Measurements from ENCODE around the gene ZEB1. TPM values are rescaled to one million over a fixed set of nuclear protein-coding genes. Genes with fewer than 3 reads are reported as not detected.

ZEB1 gene
- total RNA-seq, 1 donor from 2014 or later: 67.3 TPM

- Histone ChIP-seq H3K27me3 (ENCODE audit: control insufficient read depth in 3 of 3, insufficient read depth in 3 of 3, low read length in 3 of 3) (no peaks in the 10 kb centered on the region), H3K36me3 (ENCODE audit: control insufficient read depth in 3 of 3, insufficient read depth in 3 of 3, low read length in 3 of 3) (peaks cover 20 to 33% (median 26%) of the 10 kb centered on the region in 3 donors), H3K27ac (ENCODE audit: low read depth, low read length) (no peak overlapping the region), H3K9me3 (ENCODE audit: control insufficient read depth in 3 of 3, low read length in 3 of 3) (peaks cover 0 to 3% (median 0%) of the 10 kb centered on the region in 3 donors), H3K4me3 (ENCODE audit: low read length in 3 of 3) (no peak overlapping the region), H3K4me1 (ENCODE audit: control insufficient read depth in 3 of 3, insufficient read depth in 3 of 3, low read length in 3 of 3) (no peaks in the 10 kb centered on the region), H3K9ac (ENCODE audit: low read depth in 1 of 3, low read length in 3 of 3) (no peak overlapping the region)
Measured at GRCh38 chr10:31467791-31468535, 148.9 kb downstream of the ZEB1 start.

DNA sequence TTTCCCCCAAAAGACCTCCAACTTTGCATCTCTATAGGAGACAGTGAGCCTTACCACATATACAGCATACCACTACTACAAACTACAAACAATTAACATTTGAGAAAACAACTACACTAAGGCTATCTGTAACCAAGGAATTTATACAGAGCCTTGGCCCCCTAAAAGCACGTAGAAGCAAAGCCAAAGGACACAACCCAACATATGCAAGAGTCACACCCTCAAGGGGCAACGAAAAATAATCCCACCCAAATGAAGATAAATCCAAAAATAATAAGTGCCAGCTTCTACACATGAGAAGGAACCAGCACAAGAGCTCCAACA is 149.5 kb downstream of the ZEB1 start:
- Histone ChIP-seq H3K9ac (ENCODE audit: low read depth in 1 of 3, low read length in 3 of 3) (no peak overlapping the region), H3K4me1 (ENCODE audit: control insufficient read depth in 3 of 3, insufficient read depth in 3 of 3, low read length in 3 of 3) (no peaks in the 10 kb centered on the region), H3K27ac (ENCODE audit: low read depth, low read length) (no peak overlapping the region), H3K36me3 (ENCODE audit: control insufficient read depth in 3 of 3, insufficient read depth in 3 of 3, low read length in 3 of 3) (peaks cover 17 to 29% (median 26%) of the 10 kb centered on the region in 3 donors), H3K27me3 (ENCODE audit: control insufficient read depth in 3 of 3, insufficient read depth in 3 of 3, low read length in 3 of 3) (no peaks in the 10 kb centered on the region), H3K9me3 (ENCODE audit: control insufficient read depth in 3 of 3, low read length in 3 of 3) (peaks cover 0 to 3% (median 0%) of the 10 kb centered on the region in 3 donors), H3K4me3 (ENCODE audit: low read length in 3 of 3) (no peak overlapping the region)

- Histone ChIP-seq H3K9ac (ENCODE audit: low read depth in 1 of 3, low read length in 3 of 3) (no peak overlapping the region), H3K36me3 (ENCODE audit: control insufficient read depth in 3 of 3, insufficient read depth in 3 of 3, low read length in 3 of 3) (peaks cover 0 to 2% (median 0%) of the 10 kb centered on the region in 3 donors), H3K27ac (ENCODE audit: low read depth, low read length) (no peak overlapping the region), H3K4me3 (ENCODE audit: low read length in 3 of 3) (no peak overlapping the region), H3K4me1 (ENCODE audit: control insufficient read depth in 3 of 3, insufficient read depth in 3 of 3, low read length in 3 of 3) (no peaks in the 10 kb centered on the region), H3K9me3 (ENCODE audit: control insufficient read depth in 3 of 3, low read length in 3 of 3) (peaks cover 0 to 4% (median 0%) of the 10 kb centered on the region in 3 donors), H3K27me3 (ENCODE audit: control insufficient read depth in 3 of 3, insufficient read depth in 3 of 3, low read length in 3 of 3) (no peaks in the 10 kb centered on the region)
Measured at GRCh38 chr10:31475519-31475918, 156.5 kb downstream of the ZEB1 start.

GRCh38 chr10:31476088-31476487 is 157.1 kb downstream of the ZEB1 start:
- Histone ChIP-seq H3K27ac (ENCODE audit: low read depth, low read length) (no peak overlapping the region), H3K9me3 (ENCODE audit: control insufficient read depth in 3 of 3, low read length in 3 of 3) (peaks cover 0 to 4% (median 0%) of the 10 kb centered on the region in 3 donors), H3K27me3 (ENCODE audit: control insufficient read depth in 3 of 3, insufficient read depth in 3 of 3, low read length in 3 of 3) (no peaks in the 10 kb centered on the region), H3K36me3 (ENCODE audit: control insufficient read depth in 3 of 3, insufficient read depth in 3 of 3, low read length in 3 of 3) (peaks cover 0 to 2% (median 0%) of the 10 kb centered on the region in 3 donors), H3K4me1 (ENCODE audit: control insufficient read depth in 3 of 3, insufficient read depth in 3 of 3, low read length in 3 of 3) (no peaks in the 10 kb centered on the region), H3K4me3 (ENCODE audit: low read length in 3 of 3) (no peak overlapping the region), H3K9ac (ENCODE audit: low read depth in 1 of 3, low read length in 3 of 3) (no peak overlapping the region)

DNA sequence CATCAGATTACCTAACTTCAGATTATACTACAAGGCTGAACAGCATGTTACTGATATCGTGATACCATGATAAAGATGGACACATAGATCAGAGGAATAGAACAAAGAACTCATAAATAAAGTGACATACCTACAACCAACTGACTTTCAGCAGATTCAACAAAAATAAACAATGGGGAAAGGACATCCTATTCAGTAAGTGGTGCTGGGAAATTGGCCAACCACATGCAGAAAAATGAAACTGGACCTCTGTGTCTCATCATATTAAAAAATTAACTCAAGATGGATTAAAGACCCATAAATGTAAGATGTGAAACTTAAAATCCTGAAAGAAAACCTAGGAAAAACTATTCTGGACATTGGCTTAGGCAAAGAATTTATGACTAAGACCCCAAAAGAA is 158.6 kb downstream of the ZEB1 start:
- no peak overlapping the region for H3K27ac ChIP-seq (ENCODE audit: low read depth, low read length)
- H3K4me3 ChIP-seq (ENCODE audit: low read length in 3 of 3): no peak overlapping the region
- no peaks in the 10 kb centered on the region for H3K4me1 ChIP-seq (ENCODE audit: control insufficient read depth in 3 of 3, insufficient read depth in 3 of 3, low read length in 3 of 3)
- H3K36me3 ChIP-seq (ENCODE audit: control insufficient read depth in 3 of 3, insufficient read depth in 3 of 3, low read length in 3 of 3): peaks cover 0 to 2% (median 0%) of the 10 kb centered on the region in 3 donors
- no peak overlapping the region for H3K9ac ChIP-seq (ENCODE audit: low read depth in 1 of 3, low read length in 3 of 3)
- H3K9me3 ChIP-seq (ENCODE audit: control insufficient read depth in 3 of 3, low read length in 3 of 3): peaks cover 0 to 4% (median 0%) of the 10 kb centered on the region in 3 donors
- no peaks in the 10 kb centered on the region for H3K27me3 ChIP-seq (ENCODE audit: control insufficient read depth in 3 of 3, insufficient read depth in 3 of 3, low read length in 3 of 3)

GRCh38 chr10:31479752-31480151 is 160.7 kb downstream of the ZEB1 start:
- no peak overlapping the region for H3K4me3 ChIP-seq (ENCODE audit: low read length in 3 of 3)

GRCh38 chr10:31483546-31483945 is 164.5 kb downstream of the ZEB1 start:
- Histone ChIP-seq H3K9me3 (ENCODE audit: control insufficient read depth in 3 of 3, low read length in 3 of 3) (no peaks in the 10 kb centered on the region), H3K4me3 (ENCODE audit: low read length in 3 of 3) (no peak overlapping the region), H3K4me1 (ENCODE audit: control insufficient read depth in 3 of 3, insufficient read depth in 3 of 3, low read length in 3 of 3) (no peaks in the 10 kb centered on the region)

More at GRCh38 chr10:31479752-31480151, 160.7 kb downstream of the ZEB1 start:
- peaks cover 0 to 2% (median 0%) of the 10 kb centered on the region in 3 donors for H3K36me3 ChIP-seq (ENCODE audit: control insufficient read depth in 3 of 3, insufficient read depth in 3 of 3, low read length in 3 of 3)
- no peaks in the 10 kb centered on the region for H3K4me1 ChIP-seq (ENCODE audit: control insufficient read depth in 3 of 3, insufficient read depth in 3 of 3, low read length in 3 of 3)
- no peak overlapping the region for H3K9ac ChIP-seq (ENCODE audit: low read depth in 1 of 3, low read length in 3 of 3)
- H3K9me3 ChIP-seq (ENCODE audit: control insufficient read depth in 3 of 3, low read length in 3 of 3): peaks cover 0 to 4% (median 0%) of the 10 kb centered on the region in 3 donors
- H3K27ac ChIP-seq (ENCODE audit: low read depth, low read length): no peak overlapping the region
- H3K27me3 ChIP-seq (ENCODE audit: control insufficient read depth in 3 of 3, insufficient read depth in 3 of 3, low read length in 3 of 3): no peaks in the 10 kb centered on the region

GRCh38 chr10:31484431-31485135 is 165.6 kb downstream of the ZEB1 start:
- Histone ChIP-seq H3K27ac (ENCODE audit: low read depth, low read length) (no peak overlapping the region), H3K27me3 (ENCODE audit: control insufficient read depth in 3 of 3, insufficient read depth in 3 of 3, low read length in 3 of 3) (no peaks in the 10 kb centered on the region), H3K36me3 (ENCODE audit: control insufficient read depth in 3 of 3, insufficient read depth in 3 of 3, low read length in 3 of 3) (no peaks in the 10 kb centered on the region), H3K4me3 (ENCODE audit: low read length in 3 of 3) (no peak overlapping the region), H3K9me3 (ENCODE audit: control insufficient read depth in 3 of 3, low read length in 3 of 3) (no peaks in the 10 kb centered on the region), H3K4me1 (ENCODE audit: control insufficient read depth in 3 of 3, insufficient read depth in 3 of 3, low read length in 3 of 3) (no peaks in the 10 kb centered on the region), H3K9ac (ENCODE audit: low read depth in 1 of 3, low read length in 3 of 3) (no peak overlapping the region)

More at GRCh38 chr10:31483546-31483945, 164.5 kb downstream of the ZEB1 start:
- Histone ChIP-seq H3K27me3 (ENCODE audit: control insufficient read depth in 3 of 3, insufficient read depth in 3 of 3, low read length in 3 of 3) (no peaks in the 10 kb centered on the region), H3K27ac (ENCODE audit: low read depth, low read length) (no peak overlapping the region), H3K36me3 (ENCODE audit: control insufficient read depth in 3 of 3, insufficient read depth in 3 of 3, low read length in 3 of 3) (no peaks in the 10 kb centered on the region), H3K9ac (ENCODE audit: low read depth in 1 of 3, low read length in 3 of 3) (no peak overlapping the region)

DNA sequence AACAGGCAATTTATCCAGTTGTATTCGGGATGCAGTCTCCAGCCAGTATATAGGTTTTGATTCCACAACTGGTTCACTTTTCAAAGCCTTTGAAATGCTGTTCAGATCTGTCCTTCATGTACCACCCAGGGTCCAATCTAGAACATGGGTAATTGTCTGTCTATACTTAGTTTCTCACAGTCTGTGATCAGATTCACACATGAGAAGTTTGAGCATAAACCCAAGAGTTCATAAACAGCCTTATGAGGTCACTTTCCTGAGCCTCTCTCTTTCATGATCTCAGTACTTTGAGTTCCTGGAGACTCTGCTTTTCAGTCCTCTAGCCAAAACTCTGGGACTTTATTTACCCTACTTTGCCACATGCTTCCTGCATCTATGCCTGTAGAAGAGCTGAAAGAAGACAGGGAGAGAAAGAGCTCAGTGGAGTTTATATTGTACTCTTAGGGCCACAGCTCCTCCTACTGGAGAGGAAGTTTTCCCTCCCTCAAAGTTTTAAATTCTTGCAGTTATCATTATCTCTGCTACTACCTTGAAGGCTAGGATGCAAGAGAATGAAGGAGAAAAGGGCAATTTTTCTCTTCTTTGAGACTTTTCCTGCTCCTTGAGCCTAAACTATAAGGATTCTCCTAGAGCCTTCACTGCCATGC is 172.0 kb downstream of the ZEB1 start:
- no peak overlapping the region for H3K4me3 ChIP-seq (ENCODE audit: low read length in 3 of 3)
- H3K4me1 ChIP-seq (ENCODE audit: control insufficient read depth in 3 of 3, insufficient read depth in 3 of 3, low read length in 3 of 3): no peaks in the 10 kb centered on the region
- H3K27me3 ChIP-seq (ENCODE audit: control insufficient read depth in 3 of 3, insufficient read depth in 3 of 3, low read length in 3 of 3): no peaks in the 10 kb centered on the region
- H3K27ac ChIP-seq (ENCODE audit: low read depth, low read length): no peak overlapping the region
- no peaks in the 10 kb centered on the region for H3K36me3 ChIP-seq (ENCODE audit: control insufficient read depth in 3 of 3, insufficient read depth in 3 of 3, low read length in 3 of 3)
- no peak overlapping the region for H3K9ac ChIP-seq (ENCODE audit: low read depth in 1 of 3, low read length in 3 of 3)
- no peaks in the 10 kb centered on the region for H3K9me3 ChIP-seq (ENCODE audit: control insufficient read depth in 3 of 3, low read length in 3 of 3)

DNA sequence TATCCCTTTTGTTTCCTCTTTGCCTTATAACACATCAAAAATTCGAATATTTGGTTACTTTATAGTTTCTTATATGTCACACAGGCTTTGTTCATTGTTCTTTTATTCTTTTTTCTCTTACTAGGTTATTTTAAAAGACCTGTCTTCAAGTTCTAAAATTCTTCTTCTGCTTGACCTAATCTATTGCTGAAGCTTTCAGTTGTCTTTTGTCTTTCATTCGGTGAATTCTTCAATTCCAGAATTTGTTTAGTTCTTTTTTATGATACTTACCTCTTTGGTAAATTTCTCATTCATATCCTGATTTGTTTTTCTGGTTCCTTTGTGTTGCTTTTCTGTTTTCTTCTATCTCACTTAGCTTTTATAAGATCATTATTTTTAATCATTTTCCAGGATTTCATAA is 188.4 kb downstream of the ZEB1 start:
- H3K36me3 ChIP-seq (ENCODE audit: control insufficient read depth in 3 of 3, insufficient read depth in 3 of 3, low read length in 3 of 3): peaks cover 21 to 31% (median 24%) of the 10 kb centered on the region in 3 donors
- H3K9me3 ChIP-seq (ENCODE audit: control insufficient read depth in 3 of 3, low read length in 3 of 3): peaks cover 0 to 1% (median 0%) of the 10 kb centered on the region in 3 donors
- H3K27me3 ChIP-seq (ENCODE audit: control insufficient read depth in 3 of 3, insufficient read depth in 3 of 3, low read length in 3 of 3): no peaks in the 10 kb centered on the region
- H3K4me3 ChIP-seq (ENCODE audit: low read length in 3 of 3): no peak overlapping the region
- no peak overlapping the region for H3K27ac ChIP-seq (ENCODE audit: low read depth, low read length)
- no peak overlapping the region for H3K9ac ChIP-seq (ENCODE audit: low read depth in 1 of 3, low read length in 3 of 3)
- no peaks in the 10 kb centered on the region for H3K4me1 ChIP-seq (ENCODE audit: control insufficient read depth in 3 of 3, insufficient read depth in 3 of 3, low read length in 3 of 3)

All from skeletal muscle tissue (tissue), 4 donors.